Upper lobe of left lung (tissue), 6 donors: ENCODE data around the gene ANKRD60. TPM values are rescaled to one million over a fixed set of nuclear protein-coding genes. Genes with fewer than 3 reads are reported as not detected.
A peak's percentile ranks its signal among the peaks of the same experiment; 100 is the strongest.

Source experiments
- ATAC-seq, 2 donors: fragments of 200-7000 bp; cut with Tn5 transposase; one replicate each; pipeline ENCODE4 v1.9.1; 2022; ENCODE audit warnings: mild to moderate bottlenecking in 2 of 2, moderate library complexity in 2 of 2; ENCODE audit not compliant: low FRiP score in 2 of 2
- DNase-seq, 2 donors: peaks; one replicate each; pipeline ENCODE4 v3.0.0-alpha.2; 2019 to 2020
- H3K27ac ChIP-seq, 4 donors: fragments of 200-600 bp; sonication (generic); one replicate each; pipeline ENCODE4 v1.5.1; 2016 to 2019
- H3K27me3 ChIP-seq, 4 donors: fragments of 200-600 bp; sonication (generic); one replicate each; pipeline ENCODE4 v1.5.1; 2017 to 2019
- H3K36me3 ChIP-seq, 4 donors: fragments of 200-600 bp; sonication (generic); one replicate each; pipeline ENCODE4 v1.5.1; 2016 to 2019
- H3K4me1 ChIP-seq, 4 donors: fragments of 200-600 bp; sonication (generic); one replicate each; pipeline ENCODE4 v1.5.1; 2018 to 2019
- H3K4me3 ChIP-seq, 4 donors: fragments of 200-600 bp; sonication (generic); one replicate each; pipeline ENCODE4 v1.5.1; 2017 to 2019; ENCODE audit warnings: mild to moderate bottlenecking in 2 of 4, moderate library complexity in 1 of 4
- H3K9me3 ChIP-seq, 4 donors: fragments of 200-600 bp; sonication (generic); one replicate each; pipeline ENCODE4 v1.5.1; 2018 to 2019
- EP300 ChIP-seq, 4 donors: sonication (generic); formaldehyde crosslinking; IDR thresholded peaks; one replicate each; pipeline ENCODE4 v1.5.1; 2017; ENCODE audit warnings: antibody characterized with exemption in 4 of 4, control low read depth in 2 of 4
- POLR2A ChIP-seq, 4 donors: fragments of 450-650 bp; IDR thresholded peaks; one replicate each; pipeline ENCODE4 v1.5.1; 2016 to 2017; ENCODE audit warnings: antibody characterized with exemption in 4 of 4, mild to moderate bottlenecking in 2 of 4
- POLR2AphosphoS5 ChIP-seq, 2 donors: sonication (generic); formaldehyde crosslinking; IDR thresholded peaks; one replicate each; pipeline ENCODE4 v1.5.1; 2017; ENCODE audit warnings: antibody characterized with exemption in 2 of 2
- WGBS, 2 donors: methylation state at CpG; one replicate each; pipeline ENCODE4 v1.1.5; 2017 to 2018; 5-methylcytosine and 5-hydroxymethylcytosine counted together
- total RNA-seq, 6 donors: library from RNA; depleted of rRNA in 4 of 6; stranded (reverse); fragments of >200 nt in 4 of 6; gene quantifications; one replicate each; pipeline versions ENCODE4 v1.1.0 to v1.2.1, GENCODE V29; 2016 to 2021
- TF ChIP-seq, protein P1 (sequence below), 6 experiments: fragments of 450-650 bp in 4 of 6; fragments of 200-600 bp in 2 of 6; sonication (generic) in 2 of 6; IDR thresholded peaks; one replicate each; pipeline ENCODE4 v1.5.1; 2016 to 2019; ENCODE audit warnings: antibody characterized with exemption in 6 of 6
- donor health status: DM: no; HTN: no; CAD: no; lungs with moderate emphysema.
- donor health status: DM: no; HTN: yes; CAD: no; lungs with severe emphysema.

The ANKRD60 gene
- total RNA-seq, 6 donors from 2014 or later = not detected

DNA sequence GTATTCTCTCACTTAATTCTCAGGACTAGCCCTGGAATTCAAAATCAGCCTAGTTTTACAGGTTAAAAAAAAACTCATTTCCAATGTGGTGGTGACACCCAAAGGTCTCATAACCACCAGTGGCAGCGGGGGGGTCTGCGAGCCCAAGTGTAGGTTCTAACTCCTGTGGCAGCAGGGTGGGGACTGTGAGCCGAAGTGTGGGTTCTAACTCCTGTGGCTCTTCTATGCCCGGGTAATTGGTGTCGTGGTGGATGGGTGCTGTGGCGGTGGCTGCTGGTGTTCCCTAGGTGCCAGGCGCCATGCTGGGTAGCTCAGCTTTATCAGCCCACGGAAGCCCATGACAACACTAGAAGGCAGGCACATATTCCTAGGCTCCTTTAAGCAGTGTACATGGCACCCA is 4.9 kb upstream of the ANKRD60 start:
- Histone ChIP-seq H3K9me3 (no peaks in the 10 kb centered on the region), H3K36me3 (peaks cover 0 to 24% (median under 1%) of the 10 kb centered on the region in 4 donors), H3K27ac (no peak overlapping the region), H3K4me3 (no peak overlapping the region), H3K27me3 (peaks cover 0 to 10% (median 6%) of the 10 kb centered on the region in 4 donors), H3K4me1 (peaks cover 9 to 18% (median 9%) of the 10 kb centered on the region in 4 donors)
- no peak for TF ChIP-seq POLR2AphosphoS5 (IDR thresholded peaks at IDR 0.05)
- TF ChIP-seq, protein P1, sequence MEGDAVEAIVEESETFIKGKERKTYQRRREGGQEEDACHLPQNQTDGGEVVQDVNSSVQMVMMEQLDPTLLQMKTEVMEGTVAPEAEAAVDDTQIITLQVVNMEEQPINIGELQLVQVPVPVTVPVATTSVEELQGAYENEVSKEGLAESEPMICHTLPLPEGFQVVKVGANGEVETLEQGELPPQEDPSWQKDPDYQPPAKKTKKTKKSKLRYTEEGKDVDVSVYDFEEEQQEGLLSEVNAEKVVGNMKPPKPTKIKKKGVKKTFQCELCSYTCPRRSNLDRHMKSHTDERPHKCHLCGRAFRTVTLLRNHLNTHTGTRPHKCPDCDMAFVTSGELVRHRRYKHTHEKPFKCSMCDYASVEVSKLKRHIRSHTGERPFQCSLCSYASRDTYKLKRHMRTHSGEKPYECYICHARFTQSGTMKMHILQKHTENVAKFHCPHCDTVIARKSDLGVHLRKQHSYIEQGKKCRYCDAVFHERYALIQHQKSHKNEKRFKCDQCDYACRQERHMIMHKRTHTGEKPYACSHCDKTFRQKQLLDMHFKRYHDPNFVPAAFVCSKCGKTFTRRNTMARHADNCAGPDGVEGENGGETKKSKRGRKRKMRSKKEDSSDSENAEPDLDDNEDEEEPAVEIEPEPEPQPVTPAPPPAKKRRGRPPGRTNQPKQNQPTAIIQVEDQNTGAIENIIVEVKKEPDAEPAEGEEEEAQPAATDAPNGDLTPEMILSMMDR (IDR thresholded peaks at IDR 0.05) = no peak
- TF ChIP-seq EP300 (IDR thresholded peaks at IDR 0.05) = no peak
- TF ChIP-seq POLR2A (IDR thresholded peaks at IDR 0.05) = no peak
- ATAC-seq (no peak), DNase-seq (no peak)
- 93 to 99% methylated on average over 8 of the region's 8 CpGs for WGBS, 2 donors

DNA sequence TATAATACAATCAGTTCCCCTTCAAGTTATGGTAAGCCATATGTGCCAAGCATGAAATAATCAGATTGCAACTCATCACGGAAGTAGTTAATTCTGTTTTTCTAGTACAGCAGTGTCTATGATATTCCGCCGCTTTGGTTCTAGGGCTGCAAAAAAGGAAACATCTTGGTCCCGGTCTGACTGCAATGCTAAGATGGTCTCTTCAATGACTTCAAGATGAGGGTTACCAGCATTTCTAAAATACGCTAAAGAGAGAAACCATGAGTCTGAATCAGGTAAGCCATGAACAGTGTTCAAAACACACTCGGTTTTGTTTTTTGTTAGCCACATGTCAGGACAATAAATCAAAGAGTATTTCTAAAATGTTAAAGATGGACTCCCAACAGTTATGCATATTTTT is 3.2 kb upstream of the ANKRD60 start:
- DNase-seq (no peak), ATAC-seq (no peak)
- no peaks in the 10 kb centered on the region for H3K9me3 ChIP-seq
- H3K4me3 ChIP-seq = no peak overlapping the region
- WGBS, 2 donors = 73 to 79% methylated on average over 6 of the region's 6 CpGs
- TF ChIP-seq, protein P1 (IDR thresholded peaks at IDR 0.05) = no peak
- TF ChIP-seq EP300 (IDR thresholded peaks at IDR 0.05) (no peak), POLR2A (IDR thresholded peaks at IDR 0.05) (no peak), POLR2AphosphoS5 (IDR thresholded peaks at IDR 0.05) (no peak)
- no peak overlapping the region for H3K27ac ChIP-seq
- H3K27me3 ChIP-seq = peaks cover 3 to 21% (median 10%) of the 10 kb centered on the region in 4 donors
- H3K36me3 ChIP-seq = peaks cover 0 to 24% (median 0%) of the 10 kb centered on the region in 4 donors
- H3K4me1 ChIP-seq = peaks cover 7 to 18% (median 12%) of the 10 kb centered on the region in 4 donors

DNA sequence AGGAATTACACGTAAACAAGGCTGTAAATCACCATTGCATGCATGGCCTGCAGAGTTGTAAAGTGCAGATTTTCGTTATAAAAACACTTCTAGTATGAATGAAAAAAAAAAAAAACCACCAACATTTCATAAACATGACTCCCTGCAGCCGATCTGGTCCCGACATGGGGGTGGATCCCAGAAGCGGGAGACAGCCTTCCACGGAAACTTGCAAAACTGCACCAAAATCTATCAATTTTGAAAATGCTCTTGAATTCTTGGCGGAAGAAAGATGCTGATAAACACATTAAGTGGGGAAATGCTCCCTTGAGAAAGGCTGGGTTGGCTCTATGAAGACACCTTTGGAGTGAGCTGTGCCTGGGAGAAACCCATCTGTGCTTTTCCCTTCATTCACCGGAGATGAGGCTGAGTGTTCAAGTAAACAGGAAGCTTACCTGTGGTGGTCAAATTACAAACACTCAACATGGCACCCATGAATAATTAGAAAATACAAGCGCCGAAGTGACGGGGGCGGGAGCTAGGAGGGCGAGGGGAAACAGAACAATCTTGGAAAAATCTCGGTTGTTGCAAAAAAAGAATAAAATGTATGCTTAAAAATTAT is 845 bp upstream of the ANKRD60 start:
- peaks cover 3 to 21% (median 10%) of the 10 kb centered on the region in 4 donors for H3K27me3 ChIP-seq
- DNase-seq (no peak), ATAC-seq (no peak)
- WGBS, 2 donors = 69 to 80% methylated on average over 14 of the region's 14 CpGs
- H3K4me3 ChIP-seq = no peak overlapping the region
- TF ChIP-seq, protein P1 (IDR thresholded peaks at IDR 0.05) = no peak
- TF ChIP-seq EP300 (IDR thresholded peaks at IDR 0.05) (no peak), POLR2A (IDR thresholded peaks at IDR 0.05) (no peak), POLR2AphosphoS5 (IDR thresholded peaks at IDR 0.05) (no peak)
- peaks cover 4 to 11% (median 8%) of the 10 kb centered on the region in 4 donors for H3K4me1 ChIP-seq
- H3K36me3 ChIP-seq = peaks cover 0 to 17% (median 0%) of the 10 kb centered on the region in 4 donors
- H3K27ac ChIP-seq = no peak overlapping the region
- H3K9me3 ChIP-seq = no peaks in the 10 kb centered on the region

DNA sequence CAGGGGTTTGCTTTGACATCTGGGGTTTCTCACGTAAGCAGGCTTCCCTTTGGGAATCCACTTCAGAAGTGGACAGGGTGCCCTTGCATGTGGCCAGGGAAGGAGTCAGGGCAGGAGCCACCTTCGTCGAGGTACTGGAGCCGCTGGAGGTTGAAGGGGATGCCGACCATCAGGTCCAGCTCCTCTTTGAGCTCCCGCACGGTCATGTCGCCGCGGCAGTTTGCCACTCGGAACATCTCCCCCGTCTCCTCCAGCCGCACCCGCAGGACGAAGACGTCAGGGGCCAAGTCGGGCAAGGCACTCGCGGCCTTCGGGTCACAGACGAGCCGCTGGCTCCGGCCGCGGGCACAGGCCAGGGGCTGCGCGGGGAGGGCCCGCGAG is 360 bp downstream of the ANKRD60 start:
- Histone ChIP-seq H3K4me3 (peak overlapping the region in 3 of 4 donors; percentile 16 to 25 (median 24)), H3K27me3 (peaks cover 3 to 21% (median 10%) of the 10 kb centered on the region in 4 donors), H3K9me3 (no peaks in the 10 kb centered on the region), H3K4me1 (peaks cover 4 to 11% (median 8%) of the 10 kb centered on the region in 4 donors), H3K27ac (no peak overlapping the region), H3K36me3 (peaks cover 0 to 13% (median 0%) of the 10 kb centered on the region in 4 donors)
- DNase-seq = no peak
- WGBS, 2 donors = 19% methylated on average over 12 of the region's 29 CpGs; no CpG with 5 or more reads in 1 of the 2 donors
- TF ChIP-seq POLR2AphosphoS5 (IDR thresholded peaks at IDR 0.05) (no peak), EP300 (IDR thresholded peaks at IDR 0.05) (no peak), POLR2A (IDR thresholded peaks at IDR 0.05) (no peak)
- TF ChIP-seq, protein P1 (IDR thresholded peaks at IDR 0.05) = no peak
- ATAC-seq = no peak
